Activated T-cell treated with anti-CD3 and anti-CD28 coated beads, Interleukin-2, amount 50 U/mL, for 24 hours (primary cell): Measurements from ENCODE around the gene TMEM14C.

Experiments
- DNase-seq: peaks from one replicate; pipeline ENCODE4 v3.0.0-alpha.2; 2020
- H3K27ac Mint-ChIP-seq: 2 replicates; pipeline ENCODE4 v1.8.0; 2020; ENCODE audit warnings: mild to moderate bottlenecking, mixed read lengths
- H3K27me3 Mint-ChIP-seq: 2 replicates; pipeline ENCODE4 v1.8.0; 2020; ENCODE audit warnings: mixed read lengths
- H3K36me3 Mint-ChIP-seq: 2 replicates; pipeline ENCODE4 v1.8.0; 2020; ENCODE audit warnings: low read depth, mixed read lengths
- H3K4me1 Mint-ChIP-seq: 2 replicates; pipeline ENCODE4 v1.8.0; 2020; ENCODE audit warnings: low read depth, mixed read lengths
- H3K4me3 Mint-ChIP-seq: 2 replicates; pipeline ENCODE4 v1.8.0; 2020; ENCODE audit warnings: mild to moderate bottlenecking, moderate library complexity, mixed read lengths
- H3K9me3 Mint-ChIP-seq: 2 replicates; pipeline ENCODE4 v1.8.0; 2020; ENCODE audit warnings: mixed read lengths

TMEM14C gene

DNA sequence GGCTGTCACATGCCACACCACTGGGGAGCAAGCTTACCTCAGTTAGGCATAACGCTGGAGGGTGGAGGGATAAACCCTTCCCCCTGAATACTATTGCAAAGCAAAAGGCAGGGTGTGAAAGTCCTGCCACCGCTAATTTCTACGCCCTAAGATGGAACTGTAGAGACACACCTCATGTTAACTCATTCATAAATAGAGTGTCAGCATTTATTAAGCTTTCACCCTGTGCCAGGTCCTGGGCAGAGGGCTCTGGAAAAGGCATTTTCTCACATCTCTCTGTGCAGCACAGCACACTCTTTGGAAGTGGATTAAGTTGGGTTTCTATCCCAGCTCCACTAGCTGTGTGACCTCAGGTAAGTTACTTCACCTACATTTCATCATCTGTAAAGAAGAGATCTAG is 46.5 kb downstream of the TMEM14C start:
- Mint-ChIP-seq H3K4me3 (no peak overlapping the region), H3K36me3 (peaks cover 56% of the 10 kb centered on the region), H3K27ac (no peak overlapping the region), H3K27me3 (no peaks in the 10 kb centered on the region), H3K4me1 (no peaks in the 10 kb centered on the region), H3K9me3 (no peaks in the 10 kb centered on the region)
- no peak for DNase-seq

DNA sequence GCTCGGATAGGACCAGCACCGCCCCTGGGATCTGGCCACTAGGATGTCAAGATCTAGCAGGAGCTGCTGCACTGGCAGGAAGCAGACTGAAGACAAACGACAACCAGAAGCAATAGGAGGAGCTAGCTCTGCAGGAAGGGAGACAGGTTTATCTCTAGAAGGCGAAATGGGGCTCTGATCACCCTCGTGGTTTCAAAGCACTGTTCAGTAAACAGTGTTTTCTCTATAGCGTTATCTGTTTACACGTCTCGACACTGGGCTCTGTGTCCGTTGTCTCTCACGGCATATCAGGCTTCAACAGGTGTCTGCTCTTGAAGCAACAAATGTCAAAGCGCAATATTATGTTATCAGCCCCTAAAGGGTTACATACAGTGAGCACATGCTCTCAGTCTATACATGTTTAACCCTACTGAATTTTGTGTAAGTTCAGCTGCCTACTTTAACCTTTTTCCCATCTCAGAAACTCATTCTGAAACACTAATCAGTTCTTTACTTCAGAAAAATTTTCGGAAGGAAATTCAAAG is 48.6 kb downstream of the TMEM14C start:
- no peak for DNase-seq
- Mint-ChIP-seq H3K27ac (no peak overlapping the region), H3K4me3 (no peak overlapping the region), H3K4me1 (no peaks in the 10 kb centered on the region), H3K27me3 (no peaks in the 10 kb centered on the region), H3K36me3 (peaks cover 65% of the 10 kb centered on the region), H3K9me3 (no peaks in the 10 kb centered on the region)

DNA sequence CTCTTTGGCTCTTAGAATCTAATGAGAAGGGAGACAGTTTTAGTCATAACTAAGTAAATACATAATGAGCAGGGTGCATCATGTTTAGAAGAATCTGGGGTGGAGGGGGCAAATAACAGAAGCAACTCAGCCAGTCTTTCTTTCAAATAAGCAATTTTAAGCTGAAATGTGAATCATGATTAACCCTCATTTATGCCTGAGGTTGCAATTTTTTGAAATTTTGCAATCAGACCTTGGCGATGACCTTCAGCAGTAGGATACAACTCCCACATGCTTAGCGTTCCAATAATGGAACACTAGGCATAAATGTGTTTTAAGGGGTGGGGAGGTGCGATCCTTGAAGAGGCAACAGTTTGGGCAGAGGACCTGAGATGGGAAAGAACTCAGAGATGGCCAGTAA is 55.4 kb downstream of the TMEM14C start:
- DNase-seq = no peak
- Mint-ChIP-seq H3K27me3 (no peaks in the 10 kb centered on the region), H3K9me3 (no peaks in the 10 kb centered on the region), H3K27ac (no peak overlapping the region), H3K4me3 (no peak overlapping the region), H3K4me1 (no peaks in the 10 kb centered on the region), H3K36me3 (peaks cover 69% of the 10 kb centered on the region)

DNA sequence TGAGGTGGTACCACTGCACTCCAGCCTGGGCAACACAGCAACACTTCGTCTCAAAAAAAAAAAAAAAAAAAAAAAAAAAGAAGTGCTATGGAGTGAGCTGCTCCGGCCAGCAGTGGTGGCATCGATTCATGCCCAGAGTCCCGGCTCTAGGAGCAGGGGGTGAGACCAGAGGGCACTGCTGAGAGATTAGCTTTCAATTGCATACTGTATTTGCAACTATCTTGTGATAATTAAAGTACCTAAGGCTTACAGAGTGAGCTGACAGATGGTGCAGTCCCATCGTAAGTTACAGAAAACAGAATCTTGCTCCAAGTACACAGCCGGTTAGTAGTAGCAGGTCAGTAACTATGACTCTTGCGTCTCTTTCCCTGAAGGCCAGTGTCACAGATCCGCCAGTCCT is 56.2 kb downstream of the TMEM14C start:
- no peak for DNase-seq
- no peaks in the 10 kb centered on the region for H3K27me3 Mint-ChIP-seq
- H3K36me3 Mint-ChIP-seq = peaks cover 76% of the 10 kb centered on the region
- no peaks in the 10 kb centered on the region for H3K4me1 Mint-ChIP-seq
- no peak overlapping the region for H3K4me3 Mint-ChIP-seq
- H3K9me3 Mint-ChIP-seq = no peaks in the 10 kb centered on the region
- no peak overlapping the region for H3K27ac Mint-ChIP-seq
